ENCODE data around the gene XRCC4. TPM values are rescaled to one million over a fixed set of nuclear protein-coding genes. Genes with fewer than 3 reads are reported as not detected.

XRCC4 gene
- total and polyA plus RNA-seq, 2 of the 8 experiments (the other 6 are each of a cell fraction or from before 2014, with no cell fraction given): 3.0 to 8.3 TPM

GRCh38 chr5:83058726-83059125, 18.6 kb upstream of the XRCC4 start:
- Histone ChIP-seq H3K27ac (ENCODE audit: low read depth, low read length) (no peak overlapping the region), H3K23ac (ENCODE audit: insufficient read length) (no peak overlapping the region), H2AK5ac (ENCODE audit: low read depth, low read length) (no peak overlapping the region), H3K4me3 (ENCODE audit: extremely low read depth in 1 of 4, insufficient read depth in 2 of 4, low read depth in 3 of 4, low read length in 4 of 4) (no peak overlapping the region), H2BK15ac (ENCODE audit: low read length) (no peak overlapping the region), H3K79me2 (ENCODE audit: control insufficient read depth in 1 of 2, insufficient read depth in 2 of 2, low read length in 2 of 2) (peaks cover 0 to 25% of the 10 kb centered on the region in 2 experiments; a peak in 3 of 4 replicates), H2AFZ (ENCODE audit: low read length) (no peak overlapping the region), H2BK5ac (ENCODE audit: low read depth, low read length) (no peak overlapping the region), H3K23me2 (ENCODE audit: low read depth, low read length) (no peaks in the 10 kb centered on the region), H3K36me3 (ENCODE audit: control insufficient read depth in 2 of 4, insufficient read depth in 4 of 4, low read length in 3 of 4) (peaks cover 0 to 31% (median 7%) of the 10 kb centered on the region in 4 experiments; a peak in 3 of 8 replicates), H3K79me1 (ENCODE audit: low read depth, low read length) (no peaks in the 10 kb centered on the region), H2BK20ac (ENCODE audit: low read length) (no peak overlapping the region), H3K9ac (replicated peaks in 1 of 4; ENCODE audit: extremely low read depth in 1 of 4, low read depth in 3 of 4, low read length in 3 of 4) (no peak overlapping the region), H4K91ac (replicated peaks; ENCODE audit: insufficient read length, low read length) (no peak overlapping the region), H3K27me3 (replicated peaks in 1 of 4; ENCODE audit: control insufficient read depth in 3 of 4, extremely low read depth in 1 of 4, insufficient read depth in 3 of 4, low read length in 3 of 4) (no peaks in the 10 kb centered on the region), H3K18ac (ENCODE audit: extremely low read depth, low read length) (no peak overlapping the region), H4K8ac (ENCODE audit: extremely low read depth, insufficient read depth, low read length) (no peak overlapping the region), H2BK12ac (ENCODE audit: low read depth, low read length) (no peak overlapping the region), H4K20me1 (replicated peaks in 1 of 2; ENCODE audit: control insufficient read depth in 1 of 2, insufficient read depth in 2 of 2, low read length in 2 of 2) (no peaks in the 10 kb centered on the region), H3K9me3 (ENCODE audit: insufficient read depth in 2 of 2, low read depth in 1 of 2, low read length in 1 of 2) (no peaks in the 10 kb centered on the region), H3K56ac (replicated peaks; ENCODE audit: insufficient read length, low read depth, low read length) (no peak overlapping the region), H3K4me2 (ENCODE audit: insufficient read depth in 1 of 2, low read depth in 2 of 2, low read length in 2 of 2) (no peak overlapping the region), H3K14ac (ENCODE audit: insufficient read length) (no peak overlapping the region), H3K4me1 (replicated peaks in 1 of 4; ENCODE audit: control insufficient read depth in 3 of 4, insufficient read depth in 4 of 4, low read length in 3 of 4) (no peaks in the 10 kb centered on the region), H4K5ac (ENCODE audit: insufficient read length, low read depth, low read length) (no peak overlapping the region), H3K4ac (replicated peaks; ENCODE audit: insufficient read length, low read depth, low read length) (no peak overlapping the region), H2BK120ac (replicated peaks; ENCODE audit: low read depth, low read length) (no peak overlapping the region)
- FAIRE-seq (no peak), DNase-seq (ENCODE audit: low read depth in 1 of 2, low spot score in 2 of 2) (no peak)
- ChIA-PET CTCF (ENCODE audit: partially characterized antibody) (interaction anchor here (1.0 kb wide), 1 partner anchor 747 kb away, joined by 3 read pairs; no protein-coding TSS in a partner anchor), POLR2A (ENCODE audit: partially characterized antibody) (interaction anchor here (2.1 to 2.8 kb wide), 2 partner anchors 8 to 18 kb away, joined by 10 read pairs; partner anchors contain the start of genes TMEM167A and XRCC4)
- TF ChIP-seq CHD7 (IDR thresholded peaks at IDR 0.05; ENCODE audit: insufficient replicate concordance, low read length): no peak
